OCI-LY7 (cell line): ENCODE data around the gene NUP58. TPM values are rescaled to one million over a fixed set of nuclear protein-coding genes. Genes with fewer than 3 reads are reported as not detected.

Experiments
- BruUV-seq: library from RNA; stranded (reverse); fragments of 400-500 nt; replicated peaks from 2 replicates; lab custom pipeline; 2021; lab: Mats Ljungman, UMichigan
- CTCF ChIA-PET: fragments of 300-600 bp; sonication (Branson Sonifier 250); formaldehyde crosslinking; loops from one replicate; lab custom pipeline; 2022; ENCODE audit warnings: antibody characterized with exemption; ENCODE audit not compliant: unreplicated experiment; lab: Charles Lee
- POLR2A ChIA-PET: fragments of 300-600 bp; sonication (Branson Sonifier 250); formaldehyde crosslinking; loops from one replicate; lab custom pipeline; 2022; ENCODE audit warnings: antibody characterized with exemption; lab: Charles Lee
- DNase-seq: peaks from one replicate; pipeline ENCODE4 v3.0.0-alpha.2; 2015; ENCODE audit warnings: low spot score
- H2AFZ ChIP-seq: fragments of 200-600 bp; sonication (generic), shearing (Covaris generic); 2 replicates; pipeline ENCODE4 v1.6.1; 2014; ENCODE audit warnings: mild to moderate bottlenecking, antibody characterized with exemption, low read length, moderate library complexity
- H3K27ac ChIP-seq: fragments of 200-600 bp; sonication (generic); 2 replicates; pipeline ENCODE4 v1.5.1; 2014; ENCODE audit warnings: mixed run types, low read depth, mild to moderate bottlenecking, moderate library complexity, low read length, inconsistent platforms; ENCODE audit not compliant: poor library complexity, severe bottlenecking
- H3K36me3 ChIP-seq: fragments of 200-600 bp; sonication (generic); 2 replicates; pipeline ENCODE4 v1.6.1; 2014; ENCODE audit warnings: mild to moderate bottlenecking, antibody characterized with exemption, low read length, moderate library complexity, mixed read lengths; ENCODE audit not compliant: insufficient read depth
- H3K4me1 ChIP-seq: fragments of 200-600 bp; sonication (generic); 2 replicates; pipeline ENCODE4 v1.5.1; 2014; ENCODE audit warnings: mild to moderate bottlenecking, low read length; ENCODE audit not compliant: insufficient read depth, poor library complexity, severe bottlenecking
- H3K4me2 ChIP-seq: fragments of 200-600 bp; sonication (generic); 2 replicates; pipeline ENCODE4 v1.6.1; 2014; ENCODE audit warnings: mild to moderate bottlenecking, low read length
- H3K4me3 ChIP-seq: fragments of 200-600 bp; sonication (generic); 2 replicates; pipeline ENCODE4 v1.5.1; 2014; ENCODE audit warnings: mild to moderate bottlenecking, low read depth, low read length; ENCODE audit not compliant: poor library complexity, severe bottlenecking
- H3K79me2 ChIP-seq: fragments of 200-600 bp; sonication (generic); 2 replicates; pipeline ENCODE4 v1.6.1; 2016; ENCODE audit warnings: low read depth, mild to moderate bottlenecking, low read length, moderate library complexity, mixed read lengths; ENCODE audit not compliant: insufficient read depth
- H3K9me2 ChIP-seq: fragments of 200-600 bp; sonication (generic); 2 replicates; pipeline ENCODE4 v1.6.1; 2016; ENCODE audit warnings: mild to moderate bottlenecking, low read length, mixed read lengths; ENCODE audit not compliant: insufficient read depth
- H3K9me3 ChIP-seq: fragments of 200-600 bp; sonication (generic); 2 replicates; pipeline ENCODE4 v1.6.1; 2014; ENCODE audit warnings: mild to moderate bottlenecking, mixed run types, low read length, mixed read lengths
- H4K20me1 ChIP-seq: fragments of 200-600 bp; sonication (generic); 2 replicates; pipeline ENCODE4 v1.6.1; 2014; ENCODE audit warnings: mild to moderate bottlenecking, antibody characterized with exemption, low read length, moderate library complexity, mixed read lengths; ENCODE audit not compliant: insufficient read depth
- EZH2phosphoT487 ChIP-seq: fragments of 200-600 bp; sonication (generic); IDR thresholded peaks from 2 replicates; pipeline ENCODE4 v1.6.1; 2018; ENCODE audit warnings: low read depth, borderline replicate concordance, mild to moderate bottlenecking, mixed run types, antibody characterized with exemption, low read length, moderate library complexity, mixed read lengths
- intact Hi-C: fragments of 100-400 bp; cut with micrococcal nuclease; formaldehyde crosslinking; loops from one replicate; pipeline ENCODE4 v1.10.0; 2022; ENCODE audit not compliant: unreplicated experiment
- total RNA-seq, 2 experiments: library from RNA; depleted of rRNA in 1 of 2; stranded (reverse); fragments of >200 nt in 1 of 2; shearing (Covaris generic) in 1 of 2; gene quantifications; 2 replicates each; pipeline ENCODE4 v1.2.3, GENCODE V29; 2014 to 2022
- TF ChIP-seq, protein P1 (sequence below): fragments of 200-600 bp; sonication (generic); conservative IDR thresholded peaks from 2 replicates; pipeline ENCODE4 v1.5.1; 2014; ENCODE audit warnings: mild to moderate bottlenecking, antibody characterized with exemption, low read length, moderate library complexity, mixed read lengths

The NUP58 gene
- total RNA-seq, 2 experiments from 2014 or later: 82.7 to 127 TPM

- BruUV-seq: no TSS peak
- intact Hi-C loops: loop anchor here (5.0 kb wide), 1 partner anchor 80 kb away; no protein-coding TSS in a partner anchor
- Histone ChIP-seq H3K9me2 (no peaks in the 10 kb centered on the region), H3K27ac (no peak overlapping the region), H3K4me3 (no peak overlapping the region), H3K36me3 (peaks cover 78% of the 10 kb centered on the region), H3K4me1 (peaks cover 10% of the 10 kb centered on the region), H3K79me2 (no peaks in the 10 kb centered on the region), H3K4me2 (no peak overlapping the region), H3K9me3 (no peaks in the 10 kb centered on the region), H2AFZ (no peak overlapping the region), H4K20me1 (no peaks in the 10 kb centered on the region)
- POLR2A ChIA-PET: interaction anchor here (0.7 to 1.4 kb wide), 4 partner anchors 14 to 79 kb away, joined by 3 to 4 read pairs (median 3); no protein-coding TSS in a partner anchor
- DNase-seq: no peak
- TF ChIP-seq, protein P1, sequence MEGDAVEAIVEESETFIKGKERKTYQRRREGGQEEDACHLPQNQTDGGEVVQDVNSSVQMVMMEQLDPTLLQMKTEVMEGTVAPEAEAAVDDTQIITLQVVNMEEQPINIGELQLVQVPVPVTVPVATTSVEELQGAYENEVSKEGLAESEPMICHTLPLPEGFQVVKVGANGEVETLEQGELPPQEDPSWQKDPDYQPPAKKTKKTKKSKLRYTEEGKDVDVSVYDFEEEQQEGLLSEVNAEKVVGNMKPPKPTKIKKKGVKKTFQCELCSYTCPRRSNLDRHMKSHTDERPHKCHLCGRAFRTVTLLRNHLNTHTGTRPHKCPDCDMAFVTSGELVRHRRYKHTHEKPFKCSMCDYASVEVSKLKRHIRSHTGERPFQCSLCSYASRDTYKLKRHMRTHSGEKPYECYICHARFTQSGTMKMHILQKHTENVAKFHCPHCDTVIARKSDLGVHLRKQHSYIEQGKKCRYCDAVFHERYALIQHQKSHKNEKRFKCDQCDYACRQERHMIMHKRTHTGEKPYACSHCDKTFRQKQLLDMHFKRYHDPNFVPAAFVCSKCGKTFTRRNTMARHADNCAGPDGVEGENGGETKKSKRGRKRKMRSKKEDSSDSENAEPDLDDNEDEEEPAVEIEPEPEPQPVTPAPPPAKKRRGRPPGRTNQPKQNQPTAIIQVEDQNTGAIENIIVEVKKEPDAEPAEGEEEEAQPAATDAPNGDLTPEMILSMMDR: no peak
- no peak for TF ChIP-seq EZH2phosphoT487
- CTCF ChIA-PET: no interaction called here
Measured at GRCh38 chr13:25252752-25253151, 48.7 kb upstream of the NUP58 start.

DNA sequence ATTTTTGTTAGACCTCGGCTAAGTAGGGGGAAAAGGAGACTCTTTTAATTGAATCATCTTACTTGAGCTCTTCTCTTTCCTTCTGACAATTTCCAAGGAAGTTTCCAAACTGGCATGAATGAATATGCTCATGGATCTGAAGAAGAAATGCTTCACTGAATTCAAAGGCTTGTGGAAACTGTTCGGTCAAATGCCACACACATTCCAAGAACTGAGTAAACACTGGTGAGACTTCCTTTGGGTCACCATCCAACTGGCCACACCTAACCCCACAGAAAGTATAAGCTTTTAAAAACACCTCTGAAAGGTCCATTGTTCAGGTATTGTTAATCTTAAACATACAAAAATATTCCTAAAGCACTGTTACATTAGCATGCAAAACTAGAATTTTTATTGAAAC lies 47.7 kb upstream of the NUP58 start:
- Histone ChIP-seq H2AFZ (no peak overlapping the region), H4K20me1 (no peaks in the 10 kb centered on the region), H3K9me3 (no peaks in the 10 kb centered on the region), H3K79me2 (no peaks in the 10 kb centered on the region), H3K4me1 (peaks cover under 1% of the 10 kb centered on the region), H3K27ac (no peak overlapping the region), H3K4me3 (no peak overlapping the region), H3K36me3 (peaks cover 80% of the 10 kb centered on the region), H3K4me2 (no peak overlapping the region), H3K9me2 (no peaks in the 10 kb centered on the region)
- ChIA-PET POLR2A (interaction anchor here (0.7 to 1.4 kb wide), 3 partner anchors 13 to 78 kb away, joined by 3 to 4 read pairs (median 3); no protein-coding TSS in a partner anchor), CTCF (no interaction called here)
- TF ChIP-seq, protein P1: no peak
- TF ChIP-seq EZH2phosphoT487: no peak
- DNase-seq: no peak
- intact Hi-C loops: loop anchor here (5.0 kb wide), 1 partner anchor 79 kb away; no protein-coding TSS in a partner anchor
- BruUV-seq: no TSS peak

- Histone ChIP-seq H3K9me2 (no peaks in the 10 kb centered on the region), H3K36me3 (peaks cover 86% of the 10 kb centered on the region), H2AFZ (no peak overlapping the region), H3K4me3 (no peak overlapping the region), H3K79me2 (no peaks in the 10 kb centered on the region), H4K20me1 (no peaks in the 10 kb centered on the region), H3K27ac (no peak overlapping the region), H3K4me2 (no peak overlapping the region), H3K9me3 (no peaks in the 10 kb centered on the region), H3K4me1 (no peaks in the 10 kb centered on the region)
- intact Hi-C loops: no loop called here
- DNase-seq: no peak
- BruUV-seq: no TSS peak
- TF ChIP-seq, protein P1: no peak
- TF ChIP-seq EZH2phosphoT487: no peak
- ChIA-PET POLR2A (no interaction called here), CTCF (no interaction called here)
Measured at GRCh38 chr13:25262261-25262660, 39.2 kb upstream of the NUP58 start.
